ENCODE results near the gene OXCT1.

- TF ChIP-seq CTCF (IDR thresholded peaks at IDR 0.05) (no peak), EZH2 (IDR thresholded peaks at IDR 0.05) (no peak)
Observed at GRCh38 chr5:41809128-41809527, 61.1 kb downstream of the OXCT1 start.
